Measurements from ENCODE around the gene SLC37A1. TPM values are rescaled to one million over a fixed set of nuclear protein-coding genes. Genes with fewer than 3 reads are reported as not detected.
A peak's percentile ranks its signal among the peaks of the same experiment; 100 is the strongest.

SLC37A1 gene
- total and polyA plus RNA-seq, 9 of the 15 experiments (the other 6 are each of a cell fraction or from before 2014, with no cell fraction given) = 0.06 to 3.4 (median 0.40) TPM

- TF ChIP-seq PRPF4 (IDR thresholded peaks at IDR 0.05; ENCODE audit: insufficient read depth, low read depth, low read length, poor library complexity, severe bottlenecking) (no peak), VEZF1 (CRISPR knock-in tag; IDR thresholded peaks at IDR 0.05) (peak; percentile 64), MCM5 (IDR thresholded peaks at IDR 0.05; ENCODE audit: low read depth) (no peak), HBP1 (CRISPR knock-in tag; IDR thresholded peaks at IDR 0.05) (no peak), ZNF583 (CRISPR knock-in tag; IDR thresholded peaks at IDR 0.05) (no peak), ATF3 (IDR thresholded peaks at IDR 0.05) (0 out of 2 replicates have a peak, but pooled peaks have one; percentile 58), ATF3 (CRISPR knock-in tag; conservative IDR thresholded peaks at IDR 0.05) (no peak), ELF2 (CRISPR knock-in tag; IDR thresholded peaks at IDR 0.05) (no peak), ATF1 (CRISPR knock-in tag; IDR thresholded peaks at IDR 0.05) (0 out of 2 replicates have a peak, but pooled peaks have one; percentile 14), ATF1 (tag; IDR thresholded peaks at IDR 0.05) (peak; percentile 78), RBBP5 (IDR thresholded peaks at IDR 0.05; ENCODE audit: borderline replicate concordance, insufficient read depth, low read length, poor library complexity, severe bottlenecking) (no peak), NR1H2 (CRISPR knock-in tag; IDR thresholded peaks at IDR 0.05) (no peak), ZNF239 (CRISPR knock-in tag; IDR thresholded peaks at IDR 0.05) (no peak), CREM (IDR thresholded peaks at IDR 0.05; ENCODE audit: low read depth) (peak; percentile 44; the same call in 1 of the 2 replicates), MEIS2 (IDR thresholded peaks at IDR 0.05; ENCODE audit: partially characterized antibody) (peak; percentile 81)
- TF ChIP-seq, protein P1, sequence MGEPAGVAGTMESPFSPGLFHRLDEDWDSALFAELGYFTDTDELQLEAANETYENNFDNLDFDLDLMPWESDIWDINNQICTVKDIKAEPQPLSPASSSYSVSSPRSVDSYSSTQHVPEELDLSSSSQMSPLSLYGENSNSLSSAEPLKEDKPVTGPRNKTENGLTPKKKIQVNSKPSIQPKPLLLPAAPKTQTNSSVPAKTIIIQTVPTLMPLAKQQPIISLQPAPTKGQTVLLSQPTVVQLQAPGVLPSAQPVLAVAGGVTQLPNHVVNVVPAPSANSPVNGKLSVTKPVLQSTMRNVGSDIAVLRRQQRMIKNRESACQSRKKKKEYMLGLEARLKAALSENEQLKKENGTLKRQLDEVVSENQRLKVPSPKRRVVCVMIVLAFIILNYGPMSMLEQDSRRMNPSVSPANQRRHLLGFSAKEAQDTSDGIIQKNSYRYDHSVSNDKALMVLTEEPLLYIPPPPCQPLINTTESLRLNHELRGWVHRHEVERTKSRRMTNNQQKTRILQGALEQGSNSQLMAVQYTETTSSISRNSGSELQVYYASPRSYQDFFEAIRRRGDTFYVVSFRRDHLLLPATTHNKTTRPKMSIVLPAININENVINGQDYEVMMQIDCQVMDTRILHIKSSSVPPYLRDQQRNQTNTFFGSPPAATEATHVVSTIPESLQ (CRISPR knock-in tag; IDR thresholded peaks at IDR 0.05) = no peak
- TF ChIP-seq, protein P2, sequence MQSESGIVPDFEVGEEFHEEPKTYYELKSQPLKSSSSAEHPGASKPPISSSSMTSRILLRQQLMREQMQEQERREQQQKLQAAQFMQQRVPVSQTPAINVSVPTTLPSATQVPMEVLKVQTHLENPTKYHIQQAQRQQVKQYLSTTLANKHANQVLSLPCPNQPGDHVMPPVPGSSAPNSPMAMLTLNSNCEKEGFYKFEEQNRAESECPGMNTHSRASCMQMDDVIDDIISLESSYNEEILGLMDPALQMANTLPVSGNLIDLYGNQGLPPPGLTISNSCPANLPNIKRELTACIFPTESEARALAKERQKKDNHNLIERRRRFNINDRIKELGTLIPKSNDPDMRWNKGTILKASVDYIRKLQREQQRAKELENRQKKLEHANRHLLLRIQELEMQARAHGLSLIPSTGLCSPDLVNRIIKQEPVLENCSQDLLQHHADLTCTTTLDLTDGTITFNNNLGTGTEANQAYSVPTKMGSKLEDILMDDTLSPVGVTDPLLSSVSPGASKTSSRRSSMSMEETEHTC (IDR thresholded peaks at IDR 0.05) = peak; percentile 44; the same call in 1 of the 2 replicates
Measured at GRCh38 chr21:42532466-42533181, 19.0 kb downstream of the SLC37A1 start (continued).

Measured in K562 (cell line).